D721Med (cell line): ENCODE results near the gene USP3.

Source experiments
- DNase-seq: peaks from one replicate; pipeline ENCODE4 v3.0.0; 2011; ENCODE audit warnings: low spot score; ENCODE audit not compliant: insufficient read length
- FAIRE-seq: peaks from 2 replicates; lab custom pipeline; 2011; peaks lifted over from hg19 to GRCh38; lab: Jason Lieb, UNC
- TF ChIP-seq, protein P1 (sequence below): IDR thresholded peaks from 2 replicates; pipeline ENCODE4 v1.5.1; 2012; ENCODE audit warnings: mild to moderate bottlenecking, control low read depth; ENCODE audit not compliant: insufficient read depth; ENCODE audit errors: missing control alignments

Gene USP3

DNA sequence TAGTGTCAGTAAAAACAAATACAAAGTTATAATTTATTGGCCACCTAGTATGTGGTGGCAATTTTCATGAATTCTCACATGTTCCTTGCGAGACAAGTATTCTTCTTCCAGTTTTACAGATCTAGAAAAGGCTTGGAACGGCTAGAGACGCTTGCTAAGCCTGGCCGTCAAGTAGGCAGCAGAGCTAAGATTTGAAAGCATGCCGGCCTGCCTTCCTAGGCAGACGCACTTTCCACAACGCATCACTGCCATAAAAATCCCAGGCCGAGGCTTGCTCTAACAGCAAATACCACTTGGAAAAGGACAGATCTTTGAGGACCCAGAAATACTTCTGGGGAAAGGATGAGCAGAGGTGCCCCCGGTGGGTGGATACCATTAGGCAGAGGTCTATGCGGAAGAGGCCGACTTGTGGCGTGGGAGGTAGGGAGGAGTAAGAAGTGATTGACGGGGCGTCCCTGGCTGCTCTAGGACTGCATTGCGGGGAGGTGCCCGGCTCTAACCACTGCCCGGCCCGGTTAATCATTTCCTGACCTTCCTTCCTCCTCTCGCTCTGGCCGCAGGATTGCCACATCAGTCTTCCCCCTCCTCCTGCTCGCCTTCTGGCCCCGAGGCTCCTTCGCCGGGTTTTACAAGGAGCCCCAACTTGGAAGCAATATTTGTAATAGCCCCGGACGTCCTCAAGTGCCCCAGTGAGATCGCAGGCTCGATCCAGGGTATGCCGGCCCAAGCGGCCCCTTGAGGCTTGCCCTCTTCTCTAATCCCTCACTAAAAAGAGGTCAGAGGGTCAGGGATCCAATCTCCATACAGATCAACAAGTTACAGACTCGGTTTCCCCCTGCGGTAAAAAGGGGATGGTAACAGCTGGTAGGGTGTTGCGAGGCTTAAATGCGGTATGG, 1.3 kb upstream of the USP3 start:
- TF ChIP-seq, protein P1, sequence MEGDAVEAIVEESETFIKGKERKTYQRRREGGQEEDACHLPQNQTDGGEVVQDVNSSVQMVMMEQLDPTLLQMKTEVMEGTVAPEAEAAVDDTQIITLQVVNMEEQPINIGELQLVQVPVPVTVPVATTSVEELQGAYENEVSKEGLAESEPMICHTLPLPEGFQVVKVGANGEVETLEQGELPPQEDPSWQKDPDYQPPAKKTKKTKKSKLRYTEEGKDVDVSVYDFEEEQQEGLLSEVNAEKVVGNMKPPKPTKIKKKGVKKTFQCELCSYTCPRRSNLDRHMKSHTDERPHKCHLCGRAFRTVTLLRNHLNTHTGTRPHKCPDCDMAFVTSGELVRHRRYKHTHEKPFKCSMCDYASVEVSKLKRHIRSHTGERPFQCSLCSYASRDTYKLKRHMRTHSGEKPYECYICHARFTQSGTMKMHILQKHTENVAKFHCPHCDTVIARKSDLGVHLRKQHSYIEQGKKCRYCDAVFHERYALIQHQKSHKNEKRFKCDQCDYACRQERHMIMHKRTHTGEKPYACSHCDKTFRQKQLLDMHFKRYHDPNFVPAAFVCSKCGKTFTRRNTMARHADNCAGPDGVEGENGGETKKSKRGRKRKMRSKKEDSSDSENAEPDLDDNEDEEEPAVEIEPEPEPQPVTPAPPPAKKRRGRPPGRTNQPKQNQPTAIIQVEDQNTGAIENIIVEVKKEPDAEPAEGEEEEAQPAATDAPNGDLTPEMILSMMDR = no peak
- FAIRE-seq (no peak), DNase-seq (no peak)

DNA sequence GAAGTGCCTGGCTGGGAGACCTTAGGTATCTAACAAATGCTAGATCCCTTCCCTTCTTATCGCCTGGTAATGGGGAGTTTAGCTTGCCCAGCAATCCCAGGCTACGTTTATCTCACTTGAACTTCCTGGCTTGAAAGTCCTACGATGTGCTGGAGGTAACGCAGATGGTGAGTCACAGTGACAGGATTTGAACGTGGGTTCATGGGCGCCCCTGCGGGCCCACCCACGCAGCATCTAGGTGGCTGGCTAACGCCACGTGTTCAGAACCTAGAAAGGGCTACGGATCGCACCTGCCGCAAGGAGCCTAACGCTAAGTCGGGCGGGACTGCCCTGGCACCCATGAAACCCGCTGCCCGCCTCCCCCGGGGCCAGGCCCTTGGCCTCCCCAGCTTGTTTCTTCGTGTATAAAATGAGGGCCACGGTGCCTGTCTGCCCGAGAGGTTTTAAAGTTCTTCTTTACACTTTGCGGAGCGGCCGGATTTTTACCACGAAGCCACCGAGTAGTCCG, 600 bp upstream of the USP3 start:
- FAIRE-seq (no peak), DNase-seq (no peak)
- TF ChIP-seq, protein P1 = no peak

DNA sequence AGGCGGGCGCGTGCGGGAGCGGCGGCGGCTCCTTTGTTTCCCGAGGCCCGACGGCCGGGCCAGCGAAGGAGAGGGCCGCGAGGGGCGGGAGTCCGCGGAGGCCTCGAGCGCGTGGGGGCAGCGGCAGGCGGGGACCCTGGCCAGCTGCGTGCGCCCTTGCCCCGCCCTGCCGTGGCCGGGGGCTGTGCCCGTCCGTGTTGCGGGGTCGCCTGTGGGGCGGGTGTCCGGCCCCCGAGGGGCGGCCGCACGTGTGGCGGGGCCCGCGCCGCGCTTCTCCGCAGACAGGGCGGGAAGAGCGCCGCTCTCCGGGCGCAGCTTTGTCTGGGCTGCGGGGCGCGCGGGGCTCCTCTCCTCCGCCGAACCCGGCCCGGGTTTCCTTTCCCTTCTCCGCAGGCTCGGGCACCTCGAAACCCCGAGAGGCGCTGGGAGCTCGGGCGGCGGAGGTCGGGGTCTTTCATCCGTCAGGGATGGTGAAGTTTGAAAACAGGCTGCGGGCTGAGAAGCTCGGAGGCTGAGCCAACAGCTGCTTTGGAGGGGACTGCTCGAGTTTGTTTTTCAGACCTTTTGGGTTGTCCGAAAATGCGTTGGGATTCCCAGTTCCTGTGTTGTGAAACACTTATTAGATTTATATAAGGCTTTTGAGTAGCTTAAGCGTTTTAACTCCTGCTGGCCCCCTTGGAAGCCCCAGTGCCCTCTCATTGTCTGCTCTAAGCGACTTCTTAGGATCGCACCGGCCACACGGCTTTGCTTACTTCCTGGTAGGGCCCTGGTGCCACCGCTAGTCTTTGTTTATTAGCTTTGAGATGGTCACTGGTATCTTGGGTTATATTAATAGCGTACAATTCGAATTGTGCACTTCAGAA, 817 bp downstream of the USP3 start:
- no peak for FAIRE-seq
- DNase-seq = no peak
- TF ChIP-seq, protein P1 = no peak

DNA sequence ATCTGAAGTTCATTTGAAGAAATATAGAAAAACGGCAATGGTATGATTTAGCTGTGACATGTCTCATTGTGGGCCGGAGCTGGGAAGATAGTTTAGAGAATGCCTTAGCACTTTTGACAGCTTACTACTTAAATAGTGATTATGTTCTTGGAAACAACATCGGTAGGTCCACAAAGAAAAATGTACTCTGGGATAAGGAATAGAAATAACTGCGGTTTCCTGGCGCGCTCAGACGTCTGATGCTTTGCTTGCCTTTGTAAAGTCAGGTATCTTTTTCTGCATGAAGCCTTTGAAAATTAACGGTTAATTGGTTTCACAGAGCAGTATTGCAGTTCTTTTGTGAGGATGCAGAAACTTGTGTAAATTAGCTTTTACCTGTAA, 1.4 kb downstream of the USP3 start:
- DNase-seq (no peak), FAIRE-seq (no peak)
- TF ChIP-seq, protein P1 = no peak

DNA sequence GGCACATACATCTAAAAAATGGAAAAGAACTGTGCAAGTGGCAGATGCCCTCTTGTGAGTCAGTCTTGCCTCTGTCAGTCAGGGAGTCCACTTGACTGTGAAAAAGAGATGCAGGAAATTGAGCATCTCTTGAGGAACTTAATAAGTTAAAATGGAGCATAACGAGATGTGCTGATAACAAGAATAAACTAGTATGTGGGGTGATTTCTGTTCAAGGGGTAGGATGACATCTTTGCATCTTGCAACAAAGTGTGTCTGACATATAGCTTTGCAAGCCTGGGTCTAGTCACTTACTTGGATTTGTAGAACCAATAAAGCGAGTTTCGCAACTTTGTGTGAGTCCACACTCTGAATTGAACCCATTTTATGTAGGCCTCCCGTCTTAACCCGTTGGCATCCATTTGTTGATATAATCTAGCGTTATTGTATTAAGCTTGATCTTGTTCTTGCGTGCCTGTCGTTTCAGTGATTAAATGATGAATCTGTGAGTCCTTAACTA, 2.2 kb downstream of the USP3 start:
- TF ChIP-seq, protein P1 = no peak
- no peak for FAIRE-seq
- no peak for DNase-seq

DNA sequence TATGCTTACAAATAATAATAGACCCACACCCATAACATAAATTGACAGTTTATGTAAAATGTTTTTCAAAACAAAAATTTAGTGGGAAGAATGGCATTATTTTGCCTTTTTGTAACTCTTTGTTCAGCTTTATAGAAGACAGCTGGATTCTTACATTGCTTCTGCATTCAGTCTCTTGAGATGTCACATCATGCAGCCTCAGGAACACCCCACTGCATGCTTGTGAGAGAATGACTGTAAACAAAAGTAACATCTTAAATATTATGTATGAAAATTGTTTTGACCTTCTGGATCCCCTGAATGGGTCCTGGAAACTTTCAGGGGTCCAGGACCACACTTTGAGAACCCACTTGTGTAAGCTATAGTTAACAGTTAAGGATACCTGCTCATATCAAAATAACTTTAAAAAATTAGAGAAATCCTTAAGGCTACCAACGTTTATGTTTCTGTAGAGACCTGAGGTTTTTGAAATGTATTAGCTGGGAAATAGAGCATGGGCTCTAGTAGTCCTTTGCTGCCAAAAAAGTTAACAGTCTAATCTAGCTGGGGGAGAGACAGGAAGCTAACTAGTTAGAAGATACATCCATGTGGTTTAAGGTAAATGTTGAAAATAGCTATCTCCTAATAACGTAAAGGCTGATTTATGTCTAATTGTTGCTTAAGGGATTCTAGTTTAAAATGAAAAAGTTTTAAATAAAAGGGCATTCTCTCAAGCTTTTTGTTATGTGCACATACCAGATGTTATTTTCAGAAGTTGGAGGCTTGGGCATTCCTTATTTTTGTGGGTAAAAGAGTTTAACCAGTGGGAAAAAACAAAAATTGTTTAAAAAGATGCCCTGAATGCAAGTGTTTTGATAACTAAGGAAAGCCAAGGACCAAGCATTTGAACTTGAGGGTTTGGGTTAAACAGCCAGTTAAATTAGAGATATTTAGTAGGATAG, 3.8 kb downstream of the USP3 start:
- DNase-seq (no peak), FAIRE-seq (no peak)
- TF ChIP-seq, protein P1 = no peak
